ENCODE data around the gene SLF2. TPM values are rescaled to one million over a fixed set of nuclear protein-coding genes. Genes with fewer than 3 reads are reported as not detected.

SLF2 gene
- total RNA-seq, 1 donor from 2014 or later, result 3.1 TPM

DNA sequence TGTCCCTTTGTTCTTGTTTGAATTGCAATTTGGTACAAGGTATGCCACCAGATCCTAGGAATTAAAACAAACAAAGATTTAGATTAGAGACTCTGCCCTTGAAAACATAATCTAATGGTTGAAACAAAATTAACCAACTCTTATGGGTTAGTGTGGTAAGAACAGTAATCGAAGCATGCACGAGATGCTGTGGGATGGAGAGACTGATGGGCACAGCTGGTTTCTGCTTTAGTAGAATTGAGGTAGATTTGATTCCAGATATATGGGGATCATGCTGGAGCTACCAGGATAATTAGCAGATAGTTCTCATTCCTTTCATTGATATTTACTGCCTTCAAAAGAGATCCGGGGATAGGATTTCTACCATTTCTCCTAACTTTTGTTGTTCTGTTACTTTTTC is 36.2 kb downstream of the SLF2 start:
- H3K4me3 ChIP-seq, result no peak overlapping the region
- intact Hi-C loops (cut with DNase I), result no loop called here
- no peak for DNase-seq (ENCODE audit: low spot score in 2 of 2)
- no peak overlapping the region for H3K27ac ChIP-seq
- no peak for TF ChIP-seq CTCF (IDR thresholded peaks at IDR 0.05)
- peaks cover 80 to 92% of the 10 kb centered on the region in 2 donors for H3K36me3 ChIP-seq
- no peaks in the 10 kb centered on the region for H3K9me3 ChIP-seq
- H3K27me3 ChIP-seq, result no peaks in the 10 kb centered on the region
- no peaks in the 10 kb centered on the region for H3K4me1 ChIP-seq

GRCh38 chr10:100960251-100960650 is 47.5 kb downstream of the SLF2 start:
- H3K4me1 ChIP-seq, result no peaks in the 10 kb centered on the region
- H3K9me3 ChIP-seq, result no peaks in the 10 kb centered on the region
- DNase-seq (ENCODE audit: low spot score in 2 of 2), result no peak
- H3K27ac ChIP-seq, result no peak overlapping the region
- intact Hi-C loops (cut with DNase I), result no loop called here
- no peak for TF ChIP-seq CTCF (IDR thresholded peaks at IDR 0.05)
- H3K4me3 ChIP-seq, result no peak overlapping the region
- peaks cover 44 to 68% of the 10 kb centered on the region in 2 donors for H3K36me3 ChIP-seq
- H3K27me3 ChIP-seq, result no peaks in the 10 kb centered on the region

- Histone ChIP-seq H3K4me3 (no peak overlapping the region), H3K9me3 (no peaks in the 10 kb centered on the region), H3K4me1 (no peaks in the 10 kb centered on the region), H3K27me3 (no peaks in the 10 kb centered on the region), H3K27ac (no peak overlapping the region), H3K36me3 (peaks cover 45 to 53% of the 10 kb centered on the region in 2 donors)
- no peak for TF ChIP-seq CTCF (IDR thresholded peaks at IDR 0.05)
- DNase-seq (ENCODE audit: low spot score in 2 of 2), result no peak
- intact Hi-C loops (cut with DNase I), result no loop called here
Measured at GRCh38 chr10:100962351-100963080, 49.8 kb downstream of the SLF2 start.

- Histone ChIP-seq H3K9me3 (no peaks in the 10 kb centered on the region), H3K27me3 (no peaks in the 10 kb centered on the region), H3K27ac (no peak overlapping the region), H3K36me3 (peaks cover 32 to 40% of the 10 kb centered on the region in 2 donors), H3K4me1 (peaks cover 3 to 4% of the 10 kb centered on the region in 2 donors), H3K4me3 (no peak overlapping the region)
- intact Hi-C loops (cut with DNase I), result no loop called here
- no peak for TF ChIP-seq CTCF (IDR thresholded peaks at IDR 0.05)
- no peak for DNase-seq (ENCODE audit: low spot score in 2 of 2)
Measured at GRCh38 chr10:100963826-100964225, 51.1 kb downstream of the SLF2 start.

DNA sequence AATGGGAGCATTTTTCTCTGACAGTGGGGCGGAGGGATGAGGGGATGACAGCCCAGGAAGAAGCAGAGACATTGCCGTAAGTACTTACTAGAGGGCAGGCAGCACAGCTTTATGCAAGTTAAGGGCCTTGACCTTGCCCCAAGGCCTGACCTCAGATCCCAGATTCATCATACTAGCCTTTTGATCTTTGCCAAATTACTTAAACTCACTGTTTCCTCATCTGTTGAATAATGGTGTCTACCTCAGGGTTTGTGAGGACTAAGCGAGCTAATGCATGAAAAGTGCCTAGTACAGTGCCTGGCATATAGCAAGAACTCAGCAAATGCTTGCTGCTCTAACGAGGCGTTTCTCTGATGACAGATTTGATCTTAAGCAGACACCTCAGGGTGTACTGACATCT is 53.1 kb downstream of the SLF2 start:
- no peak overlapping the region for H3K4me3 ChIP-seq
- DNase-seq (ENCODE audit: low spot score in 2 of 2), result no peak
- intact Hi-C loops (cut with DNase I), result no loop called here
- H3K27ac ChIP-seq, result no peak overlapping the region
- peaks cover 27% of the 10 kb centered on the region in 2 donors for H3K36me3 ChIP-seq
- H3K9me3 ChIP-seq, result no peaks in the 10 kb centered on the region
- H3K4me1 ChIP-seq, result peaks cover 8 to 9% of the 10 kb centered on the region in 2 donors
- no peaks in the 10 kb centered on the region for H3K27me3 ChIP-seq
- TF ChIP-seq CTCF (IDR thresholded peaks at IDR 0.05), result no peak
